Measurements from ENCODE around the gene ANAPC7. TPM values are rescaled to one million over a fixed set of nuclear protein-coding genes. Genes with fewer than 3 reads are reported as not detected.

ANAPC7 gene
- total RNA-seq, 1 experiment from 2014 or later, result 91.1 TPM

DNA sequence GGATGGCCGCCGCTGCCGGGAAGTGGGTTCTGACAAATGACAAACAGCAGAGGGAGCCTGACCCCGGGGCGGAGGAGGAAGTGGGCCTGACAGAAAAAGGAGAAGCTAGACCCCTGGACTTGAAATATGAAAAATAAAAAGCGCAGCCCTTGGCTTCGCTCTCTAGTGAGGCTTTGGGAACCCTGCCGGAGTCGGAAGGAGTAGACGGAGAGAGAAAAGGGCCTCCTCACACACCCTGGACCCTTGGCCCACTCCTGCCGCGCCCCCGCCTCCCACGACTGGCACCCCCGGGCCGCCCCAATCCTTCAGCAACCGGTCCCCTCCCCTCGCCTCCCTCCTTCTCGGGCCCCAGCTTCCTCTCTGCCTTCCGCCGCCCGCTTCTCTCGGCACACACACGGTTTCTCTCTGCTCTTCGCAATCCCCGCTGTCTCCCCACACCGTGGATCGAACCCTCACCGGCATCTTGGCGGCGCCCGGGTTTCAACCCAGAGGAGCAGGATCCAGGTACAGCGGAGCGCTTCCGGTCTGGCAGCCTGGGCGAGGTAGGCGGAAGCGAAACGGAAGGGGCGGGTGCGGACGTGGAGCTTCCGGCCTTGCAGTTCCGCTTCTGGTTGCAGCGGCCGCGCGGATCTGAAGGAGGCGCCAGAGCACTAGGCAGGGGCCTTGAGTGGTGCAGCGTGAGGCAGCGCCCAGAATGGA is 46.4 kb upstream of the ANAPC7 start, which contains the start of gene ARPC3:
Gene ARPC3, minus strand, starts transcription at position 539 of the 699 bp plus-strand sequence. Its CDS starts 77 bp downstream, at position 462.
- Histone ChIP-seq H3K79me2 (ENCODE audit: insufficient read depth, low read length) (peaks cover 3% of the 10 kb centered on the region; the same call in 1 of the 2 replicates), H3K79me1 (ENCODE audit: insufficient read depth, low read depth, low read length, poor library complexity, severe bottlenecking) (peaks cover 7% of the 10 kb centered on the region), H2BK20ac (ENCODE audit: low read depth, low read length, poor library complexity, severe bottlenecking) (no peak within 1 kb of the TSS), H4K8ac (replicated peaks; ENCODE audit: insufficient read length, low read depth, low read length) (no peak within 1 kb of the TSS), H3K23me2 (ENCODE audit: insufficient read length, low read depth, low read length, poor library complexity, severe bottlenecking) (no peaks in the 10 kb centered on the region), H4K91ac (ENCODE audit: insufficient read length, low read depth, low read length) (no peak within 1 kb of the TSS), H3K18ac (ENCODE audit: insufficient read length, low read depth, low read length) (no peak within 1 kb of the TSS), H3K14ac (ENCODE audit: insufficient read depth, low read length) (peak within 1 kb of the TSS; percentile 77; the same call in 1 of the 2 replicates), H2AK5ac (ENCODE audit: insufficient read length, low read length) (no peak within 1 kb of the TSS), H3K23ac (ENCODE audit: insufficient read length, low read depth, low read length) (no peak within 1 kb of the TSS), H3K56ac (ENCODE audit: insufficient read length, low read depth, low read length) (no peak within 1 kb of the TSS), H4K20me1 (ENCODE audit: control insufficient read depth, insufficient read depth, insufficient read length) (no peaks in the 10 kb centered on the region), H3K9me3 (ENCODE audit: control insufficient read depth, low read depth, low read length) (no peaks in the 10 kb centered on the region), H3T11ph (ENCODE audit: low read length) (no peak within 1 kb of the TSS), H2AFZ (ENCODE audit: low read length) (no peak within 1 kb of the TSS), H3K4me2 (ENCODE audit: insufficient read depth, insufficient read length, low read length) (peak within 1 kb of the TSS; percentile 48), H2BK15ac (ENCODE audit: low read depth, low read length) (no peak within 1 kb of the TSS), H3K4ac (ENCODE audit: low read depth, low read length) (no peak within 1 kb of the TSS), H2BK12ac (ENCODE audit: insufficient read length, low read depth, low read length) (no peak within 1 kb of the TSS), H2BK5ac (ENCODE audit: insufficient read length, low read length) (no peak within 1 kb of the TSS), H3K27me3 (ENCODE audit: insufficient read depth, low read length) (no peaks in the 10 kb centered on the region), H3K9ac (ENCODE audit: extremely low read depth, insufficient read length, low read length) (peak within 1 kb of the TSS; percentile 71), H3K27ac (ENCODE audit: insufficient read length, low read depth, low read length) (no peak within 1 kb of the TSS), H3K4me1 (ENCODE audit: insufficient read depth, low read length) (no peaks in the 10 kb centered on the region), H2BK120ac (ENCODE audit: low read depth, low read length, poor library complexity, severe bottlenecking) (no peak within 1 kb of the TSS), H4K5ac (ENCODE audit: insufficient read length, low read depth, low read length) (no peak within 1 kb of the TSS)
- peak; percentile 98 for DNase-seq
- peak; percentile 76 for TF ChIP-seq CTCF (conservative IDR thresholded peaks at IDR 0.05)
- Mint-ChIP-seq H3K9me3 (no peaks in the 10 kb centered on the region; a peak in 1 of 5 replicates), H3K4me1 (peaks cover 5 to 10% of the 10 kb centered on the region in 2 experiments), H3K27me3 (ENCODE audit: low read depth) (no peaks in the 10 kb centered on the region), H3K36me3 (ENCODE audit: insufficient read depth in 1 of 3, low read depth in 3 of 3) (peaks cover 13 to 56% (median 38%) of the 10 kb centered on the region in 3 experiments; a peak in 6 of 7 replicates), H3K27ac (peak within 1 kb of the TSS; percentile 97 to 99 (median 98)), H3K4me3 (peak within 1 kb of the TSS; percentile 99 to 100)
- no CpG with 5 or more reads among the region's 51 CpGs for WGBS (ENCODE audit: extremely low coverage, insufficient read length, low lambda C conversion rate)
